T-helper 2 cell (primary cell): Measurements from ENCODE around the gene NMNAT2.
A peak's percentile ranks its signal among the peaks of the same experiment; 100 is the strongest.

Experiments
- DNase-seq, 5 experiments: peaks; one replicate each; pipeline versions ENCODE4 v3.0.0 to v3.0.0-alpha.2; 2012 to 2022

The NMNAT2 gene

GRCh38 chr1:183233113-183233512, 185.1 kb downstream of the NMNAT2 start:
- DNase-seq = no peak

GRCh38 chr1:183231545-183231944, 186.6 kb downstream of the NMNAT2 start:
- DNase-seq = no peak

- DNase-seq = no peak
These were observed 187.8 kb downstream of the NMNAT2 start for GRCh38 chr1:183230413-183230812.

GRCh38 chr1:183228347-183229220, 189.6 kb downstream of the NMNAT2 start:
- no peak for DNase-seq

GRCh38 chr1:183227422-183228346, 190.5 kb downstream of the NMNAT2 start:
- DNase-seq = peak in 1 of 5 experiments; percentile 27

- peak in 1 of 5 experiments; percentile 18 for DNase-seq
These were observed 191.2 kb downstream of the NMNAT2 start for GRCh38 chr1:183226963-183227362.

GRCh38 chr1:183226361-183226760, 191.8 kb downstream of the NMNAT2 start:
- DNase-seq = no peak

- no peak for DNase-seq
These were observed 194.7 kb downstream of the NMNAT2 start for GRCh38 chr1:183223467-183223866.

- no peak for DNase-seq
These were observed 195.3 kb downstream of the NMNAT2 start for GRCh38 chr1:183222909-183223308.

- DNase-seq = no peak
These were observed 198.6 kb downstream of the NMNAT2 start for GRCh38 chr1:183219616-183220009.

- DNase-seq = peak in 2 of 5 experiments; percentile 3 to 46
These were observed 199.1 kb downstream of the NMNAT2 start for GRCh38 chr1:183218971-183219615.

- no peak for DNase-seq
These were observed 200.1 kb downstream of the NMNAT2 start for GRCh38 chr1:183218027-183218618.

- DNase-seq = no peak
These were observed 202.2 kb downstream of the NMNAT2 start for GRCh38 chr1:183215936-183216335.

- no peak for DNase-seq
These were observed 203.0 kb downstream of the NMNAT2 start for GRCh38 chr1:183215076-183215720.

- no peak for DNase-seq
These were observed 203.9 kb downstream of the NMNAT2 start for GRCh38 chr1:183214021-183214970.

GRCh38 chr1:183212870-183213269, 205.3 kb downstream of the NMNAT2 start:
- no peak for DNase-seq

GRCh38 chr1:183210681-183211080, 207.5 kb downstream of the NMNAT2 start:
- no peak for DNase-seq

- no peak for DNase-seq
These were observed 208.5 kb downstream of the NMNAT2 start for GRCh38 chr1:183209533-183210158.

GRCh38 chr1:183206538-183207122, 211.6 kb downstream of the NMNAT2 start:
- no peak for DNase-seq
